GM12878 (cell line): ENCODE measurements around the gene PRR5.

Experiments
- CHD2 ChIP-seq: IDR thresholded peaks from 2 replicates; pipeline ENCODE4 v1.6.1; 2011; ENCODE audit warnings: low read depth, low read length, improper control_type of control experiment, borderline replicate concordance
- EGR1 ChIP-seq, 2 experiments: IDR thresholded peaks; 1 replicate in 1 of 2; 2 replicates in 1 of 2; pipeline ENCODE4 v1.6.1; 2011 to 2012; ENCODE audit warnings: low read depth in 2 of 2, low read length in 2 of 2, borderline replicate concordance in 1 of 2, mild to moderate bottlenecking in 1 of 2, moderate library complexity in 1 of 2
- EZH2 ChIP-seq: IDR thresholded peaks from 2 replicates; pipeline ENCODE4 v1.6.1; 2012; ENCODE audit warnings: low read depth, mild to moderate bottlenecking, control low read depth, inconsistent platforms, low read length, borderline replicate concordance; ENCODE audit not compliant: control insufficient read depth
- FOS ChIP-seq: IDR thresholded peaks from 3 replicates; pipeline ENCODE4 v1.6.1; 2011; ENCODE audit warnings: borderline replicate concordance; ENCODE audit not compliant: insufficient read length; ENCODE audit errors: extremely low read depth
- POLR2AphosphoS5 ChIP-seq: IDR thresholded peaks from 2 replicates; pipeline ENCODE4 v1.6.1; 2011; ENCODE audit warnings: mild to moderate bottlenecking, low read length, inconsistent platforms
- RAD21 ChIP-seq: IDR thresholded peaks from 2 replicates; pipeline ENCODE4 v1.6.1; 2011; ENCODE audit warnings: mild to moderate bottlenecking, low read depth, low read length, moderate library complexity; ENCODE audit not compliant: insufficient read depth
- RCOR1 ChIP-seq: conservative IDR thresholded peaks from 2 replicates; pipeline ENCODE4 v1.6.1; 2012; ENCODE audit warnings: low read depth, low read length, improper control_type of control experiment
- USF2 ChIP-seq: IDR thresholded peaks from 2 replicates; pipeline ENCODE4 v1.6.1; 2011; ENCODE audit warnings: low read depth, low read length, improper control_type of control experiment, borderline replicate concordance
- ZNF274 ChIP-seq: IDR thresholded peaks from one replicate; pipeline ENCODE4 v1.8.0; 2011; ENCODE audit not compliant: insufficient read length, insufficient read depth
- TF ChIP-seq, protein P1 (sequence below), 3 experiments: IDR thresholded peaks in 2 of 3; conservative IDR thresholded peaks in 1 of 3; 2 replicates each; pipeline ENCODE4 v1.5.1; 2011; ENCODE audit warnings: low read depth in 3 of 3, low read length in 3 of 3, mild to moderate bottlenecking in 3 of 3, control low read depth in 2 of 3, moderate library complexity in 2 of 3, inconsistent platforms in 1 of 3, mixed read lengths in 1 of 3; ENCODE audit not compliant: control insufficient read depth in 2 of 3, insufficient read depth in 1 of 3; ENCODE audit errors: extremely low read depth in 1 of 3
- TF ChIP-seq, protein P2 (sequence below): fragments of 150-350 bp; IDR thresholded peaks from 2 replicates; pipeline ENCODE4 v1.6.1; 2014; ENCODE audit warnings: mild to moderate bottlenecking, low read depth, low read length
- TF ChIP-seq, protein P3 (sequence below): IDR thresholded peaks from 2 replicates; pipeline ENCODE4 v1.6.1; 2011; ENCODE audit warnings: low read depth, mild to moderate bottlenecking, low read length, moderate library complexity, borderline replicate concordance; ENCODE audit errors: extremely low read depth

GRCh38 chr22:44754998-44755397 lies 53.0 kb downstream of the PRR5 start:
- TF ChIP-seq, protein P1, sequence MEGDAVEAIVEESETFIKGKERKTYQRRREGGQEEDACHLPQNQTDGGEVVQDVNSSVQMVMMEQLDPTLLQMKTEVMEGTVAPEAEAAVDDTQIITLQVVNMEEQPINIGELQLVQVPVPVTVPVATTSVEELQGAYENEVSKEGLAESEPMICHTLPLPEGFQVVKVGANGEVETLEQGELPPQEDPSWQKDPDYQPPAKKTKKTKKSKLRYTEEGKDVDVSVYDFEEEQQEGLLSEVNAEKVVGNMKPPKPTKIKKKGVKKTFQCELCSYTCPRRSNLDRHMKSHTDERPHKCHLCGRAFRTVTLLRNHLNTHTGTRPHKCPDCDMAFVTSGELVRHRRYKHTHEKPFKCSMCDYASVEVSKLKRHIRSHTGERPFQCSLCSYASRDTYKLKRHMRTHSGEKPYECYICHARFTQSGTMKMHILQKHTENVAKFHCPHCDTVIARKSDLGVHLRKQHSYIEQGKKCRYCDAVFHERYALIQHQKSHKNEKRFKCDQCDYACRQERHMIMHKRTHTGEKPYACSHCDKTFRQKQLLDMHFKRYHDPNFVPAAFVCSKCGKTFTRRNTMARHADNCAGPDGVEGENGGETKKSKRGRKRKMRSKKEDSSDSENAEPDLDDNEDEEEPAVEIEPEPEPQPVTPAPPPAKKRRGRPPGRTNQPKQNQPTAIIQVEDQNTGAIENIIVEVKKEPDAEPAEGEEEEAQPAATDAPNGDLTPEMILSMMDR (IDR thresholded peaks at IDR 0.05 in 2 of 3, conservative IDR thresholded peaks at IDR 0.05 in 1 of 3; ENCODE audit: control insufficient read depth in 2 of 3, extremely low read depth in 1 of 3, insufficient read depth in 1 of 3, low read depth in 3 of 3, low read length in 3 of 3): no peak
- no peak for TF ChIP-seq FOS
- no peak for TF ChIP-seq EZH2
- no peak for TF ChIP-seq ZNF274
- TF ChIP-seq EGR1 (IDR thresholded peaks at IDR 0.05; ENCODE audit: borderline replicate concordance in 1 of 2, low read depth in 2 of 2, low read length in 2 of 2): no peak
- no peak for TF ChIP-seq USF2
- no peak for TF ChIP-seq POLR2AphosphoS5
- TF ChIP-seq, protein P2, sequence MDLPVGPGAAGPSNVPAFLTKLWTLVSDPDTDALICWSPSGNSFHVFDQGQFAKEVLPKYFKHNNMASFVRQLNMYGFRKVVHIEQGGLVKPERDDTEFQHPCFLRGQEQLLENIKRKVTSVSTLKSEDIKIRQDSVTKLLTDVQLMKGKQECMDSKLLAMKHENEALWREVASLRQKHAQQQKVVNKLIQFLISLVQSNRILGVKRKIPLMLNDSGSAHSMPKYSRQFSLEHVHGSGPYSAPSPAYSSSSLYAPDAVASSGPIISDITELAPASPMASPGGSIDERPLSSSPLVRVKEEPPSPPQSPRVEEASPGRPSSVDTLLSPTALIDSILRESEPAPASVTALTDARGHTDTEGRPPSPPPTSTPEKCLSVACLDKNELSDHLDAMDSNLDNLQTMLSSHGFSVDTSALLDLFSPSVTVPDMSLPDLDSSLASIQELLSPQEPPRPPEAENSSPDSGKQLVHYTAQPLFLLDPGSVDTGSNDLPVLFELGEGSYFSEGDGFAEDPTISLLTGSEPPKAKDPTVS: no peak
- no peak for TF ChIP-seq CHD2
- TF ChIP-seq RAD21: no peak
- TF ChIP-seq RCOR1: no peak
- TF ChIP-seq, protein P3, sequence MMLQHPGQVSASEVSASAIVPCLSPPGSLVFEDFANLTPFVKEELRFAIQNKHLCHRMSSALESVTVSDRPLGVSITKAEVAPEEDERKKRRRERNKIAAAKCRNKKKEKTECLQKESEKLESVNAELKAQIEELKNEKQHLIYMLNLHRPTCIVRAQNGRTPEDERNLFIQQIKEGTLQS: no peak
